Stimulated activated CD8-positive, alpha-beta memory T cell treated with anti-CD3 and anti-CD28 coated beads, Interleukin-15, amount 100 ng/mL, for 4 hours (primary cell): ENCODE measurements around the gene IL4.

ENCODE experiments used
- DNase-seq, 2 donors: peaks; one replicate each; pipeline ENCODE4 v3.0.0-alpha.2; 2020; ENCODE audit warnings: low read depth in 2 of 2

Gene IL4

DNA sequence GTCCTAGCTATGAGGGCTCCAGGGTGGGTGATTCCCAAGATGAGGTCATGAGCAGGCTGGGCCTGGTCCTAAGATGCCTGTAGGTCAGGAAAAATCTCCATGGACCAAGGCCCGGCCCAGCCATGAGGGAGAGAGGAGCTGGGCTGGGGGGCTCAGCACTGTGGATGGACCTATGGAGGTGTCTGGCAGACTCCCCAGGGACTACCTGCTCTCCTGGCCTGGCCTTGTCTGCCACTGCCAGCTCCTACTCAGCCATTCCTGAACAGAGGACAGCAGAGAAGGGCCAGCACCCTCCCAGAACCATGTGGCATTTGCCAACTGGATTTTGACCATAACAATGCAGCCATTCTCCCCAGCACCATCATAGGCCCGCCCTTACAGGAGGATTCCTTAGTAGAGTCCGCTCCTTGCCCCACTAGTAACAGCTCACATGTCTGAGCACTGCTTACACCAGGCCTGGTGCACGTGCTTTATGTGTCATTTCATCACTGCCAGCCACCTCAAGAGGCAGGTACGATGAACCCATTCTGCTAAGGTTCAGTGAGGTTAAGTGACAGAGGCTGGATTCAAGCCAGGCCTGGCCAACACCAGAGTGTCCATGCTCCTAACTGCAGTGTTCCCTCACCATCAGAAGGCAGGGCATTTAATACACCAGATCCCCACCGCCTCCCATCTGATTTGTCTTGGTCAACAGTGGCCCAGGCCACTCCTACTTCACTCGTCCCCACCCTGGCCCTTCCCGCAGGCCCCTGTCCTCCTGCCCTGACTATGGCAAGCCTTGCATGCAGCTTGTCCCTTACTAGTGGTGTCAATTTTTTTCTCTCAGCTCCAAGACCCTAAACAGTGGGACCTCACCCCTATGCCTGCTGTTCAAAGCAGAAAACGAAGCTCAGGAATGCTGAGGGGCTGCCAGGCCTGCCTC is 15.1 kb upstream of the IL4 start:
- no peak for DNase-seq

DNA sequence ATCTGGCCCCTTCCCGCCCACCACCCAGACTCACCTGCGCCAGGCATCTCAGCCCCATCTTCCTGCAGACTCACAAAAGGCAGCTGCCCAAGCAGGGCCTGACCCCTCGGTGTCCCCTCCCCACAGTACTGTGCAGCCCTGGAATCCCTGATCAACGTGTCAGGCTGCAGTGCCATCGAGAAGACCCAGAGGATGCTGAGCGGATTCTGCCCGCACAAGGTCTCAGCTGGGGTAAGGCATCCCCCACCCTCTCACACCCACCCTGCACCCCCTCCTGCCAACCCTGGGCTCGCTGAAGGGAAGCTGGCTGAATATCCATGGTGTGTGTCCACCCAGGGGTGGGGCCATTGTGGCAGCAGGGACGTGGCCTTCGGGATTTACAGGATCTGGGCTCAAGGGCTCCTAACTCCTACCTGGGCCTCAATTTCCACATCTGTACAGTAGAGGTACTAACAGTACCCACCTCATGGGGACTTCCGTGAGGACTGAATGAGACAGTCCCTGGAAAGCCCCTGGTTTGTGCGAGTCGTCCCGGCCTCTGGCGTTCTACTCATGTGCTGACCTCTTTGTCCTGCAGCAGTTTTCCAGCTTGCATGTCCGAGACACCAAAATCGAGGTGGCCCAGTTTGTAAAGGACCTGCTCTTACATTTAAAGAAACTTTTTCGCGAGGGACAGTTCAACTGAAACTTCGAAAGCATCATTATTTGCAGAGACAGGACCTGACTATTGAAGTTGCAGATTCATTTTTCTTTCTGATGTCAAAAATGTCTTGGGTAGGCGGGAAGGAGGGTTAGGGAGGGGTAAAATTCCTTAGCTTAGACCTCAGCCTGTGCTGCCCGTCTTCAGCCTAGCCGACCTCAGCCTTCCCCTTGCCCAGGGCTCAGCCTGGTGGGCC is 13.9 kb upstream of the IL4 start:
- no peak for DNase-seq

DNA sequence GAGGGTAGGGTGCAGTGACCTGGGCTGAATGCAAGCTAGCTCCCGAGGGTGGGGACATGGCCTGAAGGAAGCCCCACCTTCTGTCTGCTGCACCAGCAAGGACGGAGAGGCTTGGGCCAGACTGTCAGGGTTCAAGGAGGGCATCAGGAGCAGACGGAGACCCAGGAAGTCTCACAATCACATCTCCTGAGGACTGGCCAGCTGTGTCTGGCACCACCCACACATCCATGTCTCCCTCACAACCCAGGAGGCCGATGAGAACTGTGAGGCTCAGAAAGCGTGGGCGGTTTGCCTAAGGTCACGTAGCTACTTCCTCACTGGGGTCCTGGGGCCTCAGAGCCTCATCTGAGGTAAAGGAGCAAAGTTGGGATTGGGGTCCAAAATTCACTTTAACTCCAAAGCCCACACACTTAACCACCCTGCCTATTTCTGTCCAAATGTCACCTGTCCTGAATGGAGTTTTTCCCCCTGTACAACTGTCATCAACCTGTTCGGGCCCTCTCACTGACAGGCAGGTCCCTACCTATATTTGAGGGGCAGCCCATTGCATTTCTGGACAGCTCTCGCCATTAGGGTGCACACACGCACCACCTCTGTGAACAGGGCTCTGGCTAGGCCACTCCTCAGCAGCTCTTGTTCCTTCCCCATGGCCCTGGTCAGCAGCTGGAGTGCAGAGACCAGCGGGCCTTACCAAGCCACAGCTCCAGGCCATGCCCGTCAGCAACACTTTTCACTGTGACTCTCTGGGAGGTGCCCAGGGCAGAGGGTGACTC is 12.4 kb upstream of the IL4 start:
- DNase-seq: no peak

DNA sequence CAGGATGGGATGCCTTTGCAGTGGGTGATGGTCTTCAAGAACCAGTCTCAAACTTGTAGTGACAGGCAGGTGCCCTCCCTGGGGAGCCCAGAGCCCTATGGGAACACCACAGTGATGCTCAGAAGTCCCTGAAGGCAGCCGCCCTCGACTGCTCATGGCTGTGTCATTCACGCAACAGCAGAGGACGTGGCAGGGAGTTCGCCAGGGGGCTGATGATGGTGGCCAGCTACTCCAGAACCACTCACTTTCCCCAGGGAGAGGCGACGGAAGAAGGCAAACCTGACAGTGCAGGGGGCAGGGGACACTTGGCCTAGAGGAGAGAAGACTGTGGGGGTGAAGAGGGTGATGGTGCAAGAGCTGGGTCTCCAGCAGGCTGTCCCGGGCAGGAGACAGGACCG is 11.8 kb upstream of the IL4 start:
- DNase-seq: no peak

DNA sequence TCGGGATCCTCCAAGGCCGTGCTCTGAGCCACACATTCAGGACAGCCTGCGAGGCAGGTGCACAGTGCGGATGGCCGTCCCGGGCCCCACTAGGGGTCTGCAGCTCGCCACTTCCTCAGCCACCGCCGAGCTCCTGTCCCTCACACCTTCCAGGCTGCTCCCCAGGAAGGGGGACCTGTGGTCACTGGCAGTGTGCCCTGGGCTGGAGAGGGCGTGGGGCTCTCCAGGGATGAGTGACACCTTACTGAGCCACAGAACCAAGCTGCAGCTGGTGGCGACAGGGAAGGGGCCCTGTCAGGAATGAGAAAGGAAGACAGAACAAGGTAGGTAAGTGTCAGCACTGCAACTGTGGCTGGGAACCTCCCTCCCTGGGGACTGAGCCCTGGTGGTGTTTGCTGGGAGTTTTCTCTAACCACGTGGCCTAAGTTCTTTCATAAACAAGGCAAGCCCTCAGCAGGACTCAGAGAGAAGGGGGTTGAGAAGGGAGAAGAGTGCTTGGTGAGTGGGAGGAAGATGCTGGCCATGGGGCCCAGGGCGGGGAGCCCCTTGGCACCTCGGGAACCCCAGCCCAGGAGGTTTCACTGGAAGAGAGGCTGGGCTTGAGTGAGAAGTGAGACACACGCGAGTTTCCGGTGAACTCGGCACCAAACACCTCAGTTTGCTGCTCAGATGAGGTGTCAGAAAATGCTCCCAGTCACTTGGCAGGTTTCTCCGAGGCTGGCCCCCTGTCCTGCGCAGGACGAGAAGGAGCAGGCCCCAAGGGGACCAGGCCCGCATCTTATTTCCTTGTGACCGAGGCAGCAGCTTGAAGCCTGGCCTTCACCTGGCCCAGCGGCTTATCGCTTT is 10.6 kb upstream of the IL4 start:
- no peak for DNase-seq

DNA sequence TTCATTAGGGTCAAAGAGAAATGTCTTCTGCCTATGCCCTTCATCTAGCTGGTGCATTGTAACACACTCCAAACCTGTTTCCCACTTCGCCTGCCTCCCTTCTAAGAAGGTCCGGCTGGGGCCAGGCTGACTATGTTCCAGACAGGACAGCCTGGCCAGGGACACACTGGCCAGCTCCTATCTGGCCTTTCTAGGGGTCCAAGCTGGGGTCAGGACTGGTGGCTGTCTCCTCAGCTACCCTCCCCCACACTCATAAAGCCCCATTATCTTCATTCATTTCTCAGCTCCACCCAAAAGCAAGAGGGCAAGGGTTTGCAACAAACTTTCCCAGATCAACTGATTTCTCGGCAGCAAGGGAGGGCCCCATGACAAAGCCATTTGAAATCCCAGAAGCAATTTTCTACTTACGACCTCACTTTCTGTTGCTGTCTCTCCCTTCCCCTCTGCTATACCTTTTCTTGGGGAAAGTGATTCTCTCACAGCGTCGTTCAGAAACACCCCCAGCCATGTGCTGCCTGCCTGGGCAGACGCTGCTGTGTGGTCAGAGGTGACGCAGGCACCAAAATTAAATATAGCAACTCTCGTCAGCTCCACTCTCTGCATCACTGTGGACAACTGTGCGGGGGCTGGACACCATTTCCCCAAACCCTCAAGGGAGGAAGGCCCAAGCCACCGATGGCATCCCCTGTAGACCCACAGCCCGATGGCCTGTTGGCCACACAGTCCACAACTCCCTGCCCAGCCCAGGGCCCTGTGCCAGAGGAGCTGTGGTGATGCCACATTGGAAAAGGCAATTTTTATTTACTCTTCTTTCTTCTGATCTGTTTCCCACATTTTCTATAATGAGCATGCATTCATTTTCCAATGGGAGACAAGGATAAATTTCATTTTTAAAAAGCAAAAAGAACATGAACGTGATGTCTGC is 9.8 kb upstream of the IL4 start:
- no peak for DNase-seq

DNA sequence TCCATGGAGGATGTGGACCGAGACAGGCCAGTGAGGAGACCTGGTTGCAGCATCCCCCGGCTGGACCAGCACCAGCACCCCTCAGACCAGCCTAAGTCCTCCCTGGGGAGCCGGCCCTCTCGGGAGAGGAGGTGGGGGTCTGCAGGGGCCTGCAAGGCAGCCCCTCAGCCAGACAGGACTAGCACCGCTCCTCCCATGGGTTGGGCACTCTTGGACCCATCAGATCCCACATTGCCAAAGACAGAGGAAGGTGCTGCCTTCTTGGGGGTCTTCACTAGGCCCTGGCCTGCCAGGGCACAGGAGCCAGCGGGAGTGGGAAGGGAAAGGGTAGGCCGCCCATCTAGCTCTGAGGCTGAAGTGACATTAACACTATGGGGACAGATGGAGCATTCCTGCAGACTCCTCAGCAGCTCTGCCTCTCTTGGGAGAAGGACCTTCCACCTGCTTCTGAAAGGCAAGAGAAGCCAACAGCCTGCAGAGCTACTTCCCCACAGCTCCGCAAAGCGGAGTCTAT is 9.0 kb upstream of the IL4 start:
- DNase-seq: no peak

DNA sequence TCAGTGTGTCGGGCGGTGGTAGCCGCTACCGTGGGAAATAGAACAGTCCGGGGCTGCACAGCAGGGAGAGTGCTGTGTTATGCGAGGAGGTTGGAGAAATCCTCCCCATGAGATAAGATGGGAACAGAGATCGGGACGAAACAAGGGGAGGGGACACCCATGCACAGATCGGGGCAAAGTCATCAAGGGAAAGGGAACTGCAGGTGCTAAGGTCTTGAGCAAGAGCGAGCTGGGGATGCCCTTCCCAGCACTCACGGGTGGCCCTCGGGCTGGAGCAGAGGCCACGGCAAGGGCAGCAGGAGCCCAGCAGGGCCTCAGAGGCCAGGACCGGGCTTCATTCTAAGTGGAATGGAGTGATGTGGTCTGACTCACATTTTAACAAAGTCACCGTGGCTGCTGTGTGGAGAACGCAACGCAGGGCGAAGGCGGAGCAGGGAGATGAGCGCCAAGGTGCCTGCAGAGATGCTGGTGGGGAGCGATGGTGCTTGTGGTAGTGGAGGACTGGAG is 8.2 kb upstream of the IL4 start:
- no peak for DNase-seq

DNA sequence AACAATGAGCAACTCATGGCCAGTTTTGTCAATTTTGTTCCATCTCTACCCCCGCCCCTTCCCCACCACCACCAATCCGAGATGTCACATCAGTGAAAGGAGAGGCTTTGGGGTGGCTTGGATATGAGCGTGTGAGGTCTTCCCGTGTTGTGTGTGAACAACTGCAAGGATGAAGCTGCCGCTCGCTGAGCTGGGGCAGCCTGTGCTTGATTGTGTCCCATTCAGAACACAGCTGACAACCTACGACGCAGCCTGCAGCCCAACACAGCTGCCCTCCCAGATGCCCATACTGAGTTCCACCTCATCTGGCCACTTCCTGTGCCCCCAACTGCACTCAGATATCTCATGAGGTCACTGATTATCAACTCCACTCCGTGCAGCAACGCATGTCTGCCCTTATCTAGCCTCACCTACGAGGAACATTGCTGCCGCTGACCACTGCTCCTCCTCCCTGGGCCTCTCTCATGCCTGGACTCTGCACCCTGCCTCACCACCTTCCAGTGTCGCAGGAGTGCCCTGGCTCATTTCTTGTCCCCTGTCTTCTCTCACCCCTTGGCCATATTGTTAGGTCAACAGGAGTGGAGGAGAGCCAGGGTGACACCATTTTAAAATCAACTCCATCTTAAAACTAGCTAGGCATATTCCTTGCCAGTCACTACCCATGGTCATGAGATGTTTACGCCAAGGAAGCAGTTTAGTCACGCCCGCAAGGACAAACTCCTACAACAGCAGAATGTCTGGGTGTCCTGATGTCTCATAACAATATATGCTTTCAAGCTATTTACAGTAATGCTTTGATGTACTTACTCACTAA is 7.3 kb upstream of the IL4 start:
- no peak for DNase-seq

DNA sequence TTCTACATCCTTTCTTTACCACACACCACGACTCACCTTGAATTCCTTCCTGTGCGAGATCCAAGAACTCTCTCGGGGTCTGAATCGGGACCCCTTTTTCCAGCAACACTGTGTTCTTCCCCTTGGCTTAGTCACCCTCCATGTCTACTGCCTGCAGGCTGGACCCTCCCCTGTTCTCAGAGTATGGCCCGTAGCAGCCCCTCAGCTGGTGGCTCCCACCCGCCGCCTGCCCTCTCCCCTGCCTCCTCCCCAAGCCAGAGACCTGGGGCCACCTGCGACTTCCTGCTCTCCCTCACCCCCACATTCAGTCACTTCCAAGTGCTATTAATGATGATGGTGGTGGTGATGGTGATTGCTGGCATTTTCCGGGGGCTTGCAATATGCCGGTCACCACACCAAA is 6.5 kb upstream of the IL4 start:
- DNase-seq: no peak

DNA sequence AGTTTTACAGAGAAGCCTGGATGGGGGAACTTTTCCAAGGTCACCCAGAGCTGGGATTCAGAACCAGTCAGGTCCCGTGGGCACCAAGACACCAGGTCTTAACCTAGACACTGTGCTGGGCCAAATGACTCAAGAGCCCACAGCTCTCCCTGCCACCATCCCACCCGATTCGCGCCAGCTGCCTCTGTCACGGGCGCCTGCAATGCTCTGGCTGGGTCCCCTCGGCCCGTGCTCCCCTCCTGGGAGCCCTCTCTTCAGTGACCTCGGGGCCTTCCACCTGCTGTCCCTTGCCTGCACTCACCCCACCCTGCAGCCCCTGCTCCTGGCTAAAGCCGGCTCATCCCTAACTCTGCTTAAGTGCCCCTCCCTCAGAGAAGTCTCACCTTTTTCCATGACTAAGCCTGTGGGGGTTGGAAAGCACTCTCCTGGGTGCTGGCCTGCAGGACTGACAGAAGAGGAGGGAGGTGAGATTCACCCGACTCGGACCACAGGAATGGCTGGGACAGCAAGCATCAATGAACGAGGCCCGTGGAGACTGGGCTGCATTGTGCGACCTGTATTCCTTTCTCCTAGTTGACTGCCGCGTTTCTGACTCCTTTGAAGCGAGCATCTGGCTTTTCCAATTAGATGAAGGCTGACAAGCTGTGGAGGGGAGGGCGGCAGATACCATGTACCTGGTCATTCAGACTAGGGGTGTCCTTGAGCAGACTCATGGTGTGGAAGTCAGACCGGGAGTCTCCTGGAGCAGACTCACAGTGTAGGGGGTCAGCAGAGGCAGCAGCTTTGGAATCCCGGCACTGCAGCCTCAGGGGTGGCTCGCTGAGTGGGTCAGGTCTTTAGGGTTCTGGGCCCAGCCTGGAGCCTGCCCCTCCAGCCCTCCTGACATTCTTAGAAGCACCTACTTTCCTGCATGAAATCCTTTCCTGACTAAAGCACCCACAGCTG is 5.8 kb upstream of the IL4 start:
- DNase-seq: no peak

DNA sequence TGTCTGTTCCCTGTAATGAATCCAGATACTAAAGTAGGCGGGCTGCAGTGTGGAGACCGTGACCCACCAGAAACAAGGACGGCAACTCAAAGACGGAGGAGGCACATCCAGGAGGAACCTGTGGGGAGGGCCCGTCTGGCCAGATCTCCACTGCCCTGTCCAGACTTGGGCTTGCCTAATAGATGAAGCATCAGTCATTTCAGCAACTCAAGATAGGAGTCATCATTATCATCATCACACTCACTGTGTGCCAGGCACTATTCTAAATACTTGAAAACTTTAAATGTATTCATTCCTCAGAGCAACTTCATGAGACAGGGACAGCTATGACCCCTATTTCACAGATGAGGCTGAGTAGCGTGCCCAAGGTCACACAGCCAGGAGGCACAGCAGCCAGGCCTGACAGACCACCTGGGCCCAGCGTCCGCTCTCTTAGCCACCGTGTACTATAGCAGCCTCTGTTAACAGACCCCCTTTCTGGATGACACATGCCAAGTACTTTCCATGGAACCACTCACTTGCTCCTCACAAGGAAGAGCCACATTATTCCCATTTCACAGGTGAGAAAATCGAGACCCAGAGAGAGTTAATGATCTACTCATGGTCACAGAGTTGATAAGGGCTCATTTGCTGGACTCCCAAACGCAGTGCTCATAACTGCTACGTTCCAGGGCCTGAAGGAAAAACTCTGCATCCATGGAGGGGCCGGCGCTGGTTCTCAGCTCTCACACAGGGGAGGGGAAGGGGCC is 4.9 kb upstream of the IL4 start:
- DNase-seq: no peak

DNA sequence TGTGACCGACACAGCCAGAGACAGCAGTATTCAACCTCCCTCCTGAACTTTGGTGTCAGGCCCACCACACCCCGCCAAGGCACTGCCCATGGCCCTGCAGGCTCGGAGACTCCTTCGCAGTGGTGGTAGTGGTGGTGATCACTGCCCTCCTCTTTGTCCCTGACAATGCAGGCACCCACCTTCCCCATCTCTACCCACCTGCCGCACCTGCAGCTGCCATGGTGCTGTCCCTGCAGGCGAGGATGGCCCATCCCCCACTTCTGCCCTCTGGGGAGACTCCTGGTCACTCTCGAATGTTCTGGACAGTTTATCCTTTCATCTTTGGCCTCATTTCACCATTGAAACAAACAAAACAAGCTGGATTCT is 4.4 kb upstream of the IL4 start:
- DNase-seq: no peak

DNA sequence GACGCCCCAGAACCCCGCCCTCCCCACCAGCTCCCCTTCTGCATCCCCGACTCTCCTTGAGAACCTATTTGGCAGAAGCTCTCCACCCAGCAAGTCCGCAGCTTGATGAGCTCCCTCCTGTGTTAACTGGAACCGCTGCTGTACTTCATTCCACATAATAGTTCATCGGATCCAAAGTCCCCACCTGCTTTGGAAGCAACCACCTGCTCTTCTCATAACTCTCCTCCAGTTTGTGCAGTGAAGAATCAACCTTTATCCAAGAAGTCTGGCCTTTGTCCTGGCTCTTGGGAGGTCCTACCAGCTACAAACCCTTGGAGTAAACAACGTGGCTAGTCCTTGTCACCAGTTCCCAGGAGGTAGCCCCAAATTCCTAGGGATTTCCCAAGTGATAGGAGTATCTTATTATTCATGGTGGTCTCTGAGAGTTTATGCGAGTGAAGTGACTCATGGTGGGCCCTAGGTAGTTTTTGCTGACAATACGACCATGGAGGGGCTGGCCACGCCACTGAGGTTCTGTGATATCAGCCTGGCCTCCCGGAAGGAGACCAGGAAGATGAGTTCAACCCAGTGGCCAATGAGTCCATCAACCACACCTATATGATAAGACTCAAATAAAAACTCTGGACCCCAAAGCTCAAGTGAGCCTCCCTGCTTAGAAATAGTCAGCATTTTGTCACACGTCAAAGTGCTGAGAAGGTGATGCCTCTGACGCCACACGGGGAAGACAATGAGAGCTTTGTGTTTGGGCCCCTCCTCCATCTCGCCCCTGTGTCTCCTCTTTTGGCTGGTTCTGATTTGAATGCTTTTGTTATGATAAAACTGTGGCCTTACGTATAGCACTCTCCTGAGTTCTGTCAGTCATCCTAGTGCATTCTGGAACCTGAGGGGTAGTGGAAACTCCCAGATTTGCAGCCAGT is 3.6 kb upstream of the IL4 start:
- DNase-seq: no peak

DNA sequence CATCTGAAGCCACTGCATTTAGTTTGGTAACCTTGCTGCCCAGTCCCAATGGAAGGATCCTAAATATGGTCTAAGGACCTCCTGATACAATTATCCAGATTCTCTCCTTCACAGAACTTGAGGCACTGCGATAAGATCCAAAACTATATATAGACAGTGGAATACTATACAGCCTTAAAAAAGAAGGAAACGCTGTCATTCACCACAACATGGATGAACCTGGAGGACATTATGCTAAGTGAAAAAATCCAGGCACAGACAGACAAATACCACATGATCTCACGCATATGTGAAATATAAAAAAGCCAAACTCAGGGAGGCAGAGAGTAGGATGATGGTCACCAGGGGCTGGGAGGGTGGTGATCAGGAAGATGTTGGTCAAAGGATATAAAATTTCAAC is 2.8 kb upstream of the IL4 start:
- DNase-seq: no peak

DNA sequence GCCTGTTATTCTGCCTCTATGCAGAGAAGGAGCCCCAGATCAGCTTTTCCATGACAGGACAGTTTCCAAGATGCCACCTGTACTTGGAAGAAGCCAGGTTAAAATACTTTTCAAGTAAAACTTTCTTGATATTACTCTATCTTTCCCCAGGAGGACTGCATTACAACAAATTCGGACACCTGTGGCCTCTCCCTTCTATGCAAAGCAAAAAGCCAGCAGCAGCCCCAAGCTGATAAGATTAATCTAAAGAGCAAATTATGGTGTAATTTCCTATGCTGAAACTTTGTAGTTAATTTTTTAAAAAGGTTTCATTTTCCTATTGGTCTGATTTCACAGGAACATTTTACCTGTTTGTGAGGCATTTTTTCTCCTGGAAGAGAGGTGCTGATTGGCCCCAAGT is 301 bp upstream of the IL4 start:
- DNase-seq: no peak
